Measurements from ENCODE around the gene RBMS3. TPM values are rescaled to one million over a fixed set of nuclear protein-coding genes. Genes with fewer than 3 reads are reported as not detected.

The RBMS3 gene
- total RNA-seq, 4 donors from 2014 or later, result 116 to 171 (median 152) TPM

DNA sequence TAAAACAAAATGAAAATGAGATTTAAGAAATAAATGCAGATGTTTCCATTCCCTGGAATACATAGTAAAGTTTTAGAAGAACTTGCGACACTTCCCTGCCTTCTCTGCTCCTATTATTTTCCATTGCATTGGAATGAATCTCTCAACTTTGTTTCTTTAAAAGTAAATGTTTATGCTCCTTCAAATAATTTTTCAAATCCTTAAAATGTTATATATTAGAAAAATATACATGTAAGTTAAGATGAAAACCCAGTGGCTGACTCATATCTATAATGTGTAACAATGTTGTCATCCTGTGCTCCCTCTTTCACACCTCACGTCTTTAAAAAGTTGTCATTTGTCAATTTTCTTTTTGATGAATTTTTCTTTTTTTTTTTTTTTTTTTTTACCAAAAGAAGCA, 3.6 kb downstream of the RBMS3 start:
- no peak for DNase-seq
- Histone ChIP-seq H3K27ac (peak overlapping the region; percentile 86 to 96 (median 92)), H3K4me1 (peaks cover 0 to 25% of the 10 kb centered on the region in 2 donors), H3K4me3 (replicated peaks in 1 of 3) (peak overlapping the region in 2 of 3 donors; percentile 47 to 51), H3K36me3 (no peaks in the 10 kb centered on the region), H3K9me3 (no peaks in the 10 kb centered on the region), H3K27me3 (no peaks in the 10 kb centered on the region)
- intact Hi-C loops (cut with DNase I), result loop anchor here (5.0 kb wide), 1 partner anchor 413 kb away; no protein-coding TSS in a partner anchor
- WGBS, 2 donors, result 68 to 71% methylated on average over 2 of the region's 2 CpGs
- TF ChIP-seq, protein P1, sequence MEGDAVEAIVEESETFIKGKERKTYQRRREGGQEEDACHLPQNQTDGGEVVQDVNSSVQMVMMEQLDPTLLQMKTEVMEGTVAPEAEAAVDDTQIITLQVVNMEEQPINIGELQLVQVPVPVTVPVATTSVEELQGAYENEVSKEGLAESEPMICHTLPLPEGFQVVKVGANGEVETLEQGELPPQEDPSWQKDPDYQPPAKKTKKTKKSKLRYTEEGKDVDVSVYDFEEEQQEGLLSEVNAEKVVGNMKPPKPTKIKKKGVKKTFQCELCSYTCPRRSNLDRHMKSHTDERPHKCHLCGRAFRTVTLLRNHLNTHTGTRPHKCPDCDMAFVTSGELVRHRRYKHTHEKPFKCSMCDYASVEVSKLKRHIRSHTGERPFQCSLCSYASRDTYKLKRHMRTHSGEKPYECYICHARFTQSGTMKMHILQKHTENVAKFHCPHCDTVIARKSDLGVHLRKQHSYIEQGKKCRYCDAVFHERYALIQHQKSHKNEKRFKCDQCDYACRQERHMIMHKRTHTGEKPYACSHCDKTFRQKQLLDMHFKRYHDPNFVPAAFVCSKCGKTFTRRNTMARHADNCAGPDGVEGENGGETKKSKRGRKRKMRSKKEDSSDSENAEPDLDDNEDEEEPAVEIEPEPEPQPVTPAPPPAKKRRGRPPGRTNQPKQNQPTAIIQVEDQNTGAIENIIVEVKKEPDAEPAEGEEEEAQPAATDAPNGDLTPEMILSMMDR (IDR thresholded peaks at IDR 0.05), result no peak
- TF ChIP-seq POLR2A (IDR thresholded peaks at IDR 0.05), result no peak

DNA sequence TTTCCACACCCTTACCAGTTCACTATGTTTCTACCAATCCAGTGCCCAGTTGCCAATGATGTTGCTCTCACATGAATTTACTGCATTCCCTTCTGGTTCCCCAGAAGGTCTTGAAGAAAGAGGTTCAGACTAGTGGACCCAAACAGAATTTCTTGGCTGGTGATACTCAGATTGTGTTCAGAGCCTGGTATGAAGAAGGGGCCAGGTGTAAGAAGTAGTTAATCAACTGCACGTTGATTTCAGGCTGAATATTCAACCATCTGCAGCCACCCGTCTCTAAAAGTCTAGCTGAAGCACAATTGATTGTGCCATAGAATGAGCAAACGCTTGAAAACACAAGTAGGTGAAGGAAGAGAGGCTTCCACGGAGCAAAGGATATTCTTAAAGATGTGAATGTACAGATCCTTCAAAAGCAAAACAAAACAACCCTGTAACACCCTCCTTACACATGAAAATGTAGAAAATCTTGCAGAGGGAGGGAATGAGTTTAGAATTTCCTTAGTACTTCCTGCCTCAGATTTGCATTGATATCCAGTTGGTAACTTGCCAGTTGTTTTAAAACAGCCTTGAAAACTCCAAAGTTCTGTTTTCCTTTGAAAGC, 4.7 kb downstream of the RBMS3 start:
- peak in 1 of 2 donors; percentile 44 for TF ChIP-seq POLR2A (IDR thresholded peaks at IDR 0.05)
- TF ChIP-seq, protein P1 (IDR thresholded peaks at IDR 0.05), result peak in 1 of 6 experiments; percentile 31
- no peaks in the 10 kb centered on the region for H3K9me3 ChIP-seq
- H3K4me3 ChIP-seq (replicated peaks in 1 of 3), result peak overlapping the region in 2 of 3 donors; percentile 32 to 51
- peak overlapping the region; percentile 86 to 96 (median 92) for H3K27ac ChIP-seq
- DNase-seq, result no peak
- intact Hi-C loops (cut with DNase I), result no loop called here
- no peaks in the 10 kb centered on the region for H3K36me3 ChIP-seq
- WGBS, 2 donors, result 3% methylated on average over 4 of the region's 4 CpGs
- H3K4me1 ChIP-seq, result peaks cover 5 to 25% of the 10 kb centered on the region in 2 donors
- no peaks in the 10 kb centered on the region for H3K27me3 ChIP-seq

GRCh38 chr3:29286478-29287240, 5.8 kb downstream of the RBMS3 start:
- Histone ChIP-seq H3K27ac (peak overlapping the region; percentile 86 to 96 (median 92)), H3K9me3 (no peaks in the 10 kb centered on the region), H3K4me3 (replicated peaks in 1 of 3) (peak overlapping the region in 1 of 3 donors; percentile 32), H3K4me1 (peaks cover 14 to 32% of the 10 kb centered on the region in 2 donors), H3K36me3 (no peaks in the 10 kb centered on the region), H3K27me3 (no peaks in the 10 kb centered on the region)
- no peak for DNase-seq
- intact Hi-C loops (cut with DNase I), result no loop called here
- no peak for TF ChIP-seq POLR2A (IDR thresholded peaks at IDR 0.05)
- TF ChIP-seq, protein P1 (IDR thresholded peaks at IDR 0.05), result no peak
- WGBS, 2 donors, result 62 to 71% methylated on average over 5 of the region's 5 CpGs

DNA sequence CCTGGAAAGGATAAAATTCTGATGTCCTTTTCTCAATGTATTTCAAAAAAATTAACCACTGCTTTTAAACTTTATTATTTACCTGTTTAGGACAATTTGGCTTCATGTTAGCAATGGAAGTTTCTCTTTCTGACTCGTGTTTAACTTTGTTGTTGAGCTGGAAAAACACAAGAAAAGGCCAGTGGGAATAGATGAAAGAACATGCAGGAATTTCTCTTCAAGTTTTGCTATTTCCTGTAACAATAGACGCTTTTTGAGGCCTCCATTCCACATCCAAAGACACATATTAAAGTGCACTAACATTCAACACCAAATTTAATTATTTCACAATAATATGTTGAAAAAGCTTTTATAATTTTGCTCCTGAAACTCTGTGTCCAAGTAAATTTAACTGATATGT, 9.7 kb downstream of the RBMS3 start:
- 38 to 49% methylated on average over 2 of the region's 2 CpGs for WGBS, 2 donors
- peaks cover 25 to 38% of the 10 kb centered on the region in 2 donors for H3K4me1 ChIP-seq
- intact Hi-C loops (cut with DNase I), result no loop called here
- no peak overlapping the region for H3K4me3 ChIP-seq (replicated peaks in 1 of 3)
- DNase-seq, result no peak
- no peaks in the 10 kb centered on the region for H3K36me3 ChIP-seq
- TF ChIP-seq, protein P1 (IDR thresholded peaks at IDR 0.05), result no peak
- TF ChIP-seq POLR2A (IDR thresholded peaks at IDR 0.05), result no peak
- H3K27me3 ChIP-seq, result no peaks in the 10 kb centered on the region
- no peaks in the 10 kb centered on the region for H3K9me3 ChIP-seq
- H3K27ac ChIP-seq, result peak overlapping the region; percentile 17 to 42 (median 21)

Data from thyroid gland (tissue), 4 donors.